ENCODE results near the gene LEKR1. TPM values are rescaled to one million over a fixed set of nuclear protein-coding genes. Genes with fewer than 3 reads are reported as not detected.

The LEKR1 gene
- polyA plus RNA-seq, 1 donor from 2014 or later = 2.7 TPM

GRCh38 chr3:157087780-157088600 is 261.8 kb downstream of the LEKR1 start:
- Histone ChIP-seq H3F3A (ENCODE audit: insufficient read depth, low read length, poor library complexity, severe bottlenecking) (peaks cover 3% of the 10 kb centered on the region), H2AFZ (ENCODE audit: low read depth, low read length) (peak overlapping the region; percentile 82), H3K9me2 (ENCODE audit: insufficient read depth, low read length) (no peaks in the 10 kb centered on the region), H3K4me2 (ENCODE audit: low read length) (peak overlapping the region; percentile 86), H3K36me3 (ENCODE audit: insufficient read depth, low read length) (no peaks in the 10 kb centered on the region), H4K20me1 (ENCODE audit: insufficient read depth) (no peaks in the 10 kb centered on the region), H3K27me3 (ENCODE audit: insufficient read depth, low read depth, low read length) (no peaks in the 10 kb centered on the region), H3K79me2 (replicated peaks; ENCODE audit: insufficient read depth, low read length) (no peaks in the 10 kb centered on the region), H3K4me3 (ENCODE audit: low read length) (peak overlapping the region; percentile 81), H3K9ac (ENCODE audit: low read length) (peak overlapping the region; percentile 95), H3K27ac (ENCODE audit: low read length) (peak overlapping the region; percentile 94), H3K9me3 (ENCODE audit: low read length) (no peaks in the 10 kb centered on the region)
- TF ChIP-seq CTCF (IDR thresholded peaks at IDR 0.05; ENCODE audit: poor library complexity, severe bottlenecking) (no peak), EP300 (conservative IDR thresholded peaks at IDR 0.05; ENCODE audit: poor library complexity, severe bottlenecking) (no peak), RAD21 (conservative IDR thresholded peaks at IDR 0.05) (no peak), REST (IDR thresholded peaks at IDR 0.05; ENCODE audit: borderline replicate concordance) (no peak)

GRCh38 chr3:157088601-157089454 is 262.7 kb downstream of the LEKR1 start:
- H3K9ac ChIP-seq (ENCODE audit: low read length) = peak overlapping the region; percentile 95
- TF ChIP-seq CTCF (IDR thresholded peaks at IDR 0.05; ENCODE audit: poor library complexity, severe bottlenecking) (peak; percentile 59), MXI1 (conservative IDR thresholded peaks at IDR 0.05; ENCODE audit: poor library complexity, severe bottlenecking) (peak; percentile 65), POLR2AphosphoS5 (IDR thresholded peaks at IDR 0.05) (peak; percentile 97), RAD21 (conservative IDR thresholded peaks at IDR 0.05) (peak; percentile 43), SMC3 (conservative IDR thresholded peaks at IDR 0.05; ENCODE audit: poor library complexity) (peak; percentile 63), EP300 (conservative IDR thresholded peaks at IDR 0.05; ENCODE audit: poor library complexity, severe bottlenecking) (peak; percentile 57), TAF1 (IDR thresholded peaks at IDR 0.05; ENCODE audit: low read depth) (peak; percentile 89), EZH2 (IDR thresholded peaks at IDR 0.05; ENCODE audit: borderline replicate concordance, insufficient read depth, low read length, poor library complexity, severe bottlenecking) (no peak), REST (IDR thresholded peaks at IDR 0.05; ENCODE audit: borderline replicate concordance) (peak; percentile 70)
- no peaks in the 10 kb centered on the region for H4K20me1 ChIP-seq (ENCODE audit: insufficient read depth)
- no peaks in the 10 kb centered on the region for H3K79me2 ChIP-seq (replicated peaks; ENCODE audit: insufficient read depth, low read length)
- peak overlapping the region; percentile 86 for H3K4me2 ChIP-seq (ENCODE audit: low read length)
- H3K27ac ChIP-seq (ENCODE audit: low read length) = peak overlapping the region; percentile 94
- H2AFZ ChIP-seq (ENCODE audit: low read depth, low read length) = peak overlapping the region; percentile 82
- no peaks in the 10 kb centered on the region for H3K36me3 ChIP-seq (ENCODE audit: insufficient read depth, low read length)
- H3K4me3 ChIP-seq (ENCODE audit: low read length) = peak overlapping the region; percentile 81
- no peaks in the 10 kb centered on the region for H3K9me2 ChIP-seq (ENCODE audit: insufficient read depth, low read length)
- H3K27me3 ChIP-seq (ENCODE audit: insufficient read depth, low read depth, low read length) = no peaks in the 10 kb centered on the region
- no peaks in the 10 kb centered on the region for H3K9me3 ChIP-seq (ENCODE audit: low read length)
- H3F3A ChIP-seq (ENCODE audit: insufficient read depth, low read length, poor library complexity, severe bottlenecking) = peaks cover 3% of the 10 kb centered on the region

All from neural cell (in vitro differentiated cells).